ENCODE data around the gene KRTAP10-6.

- no peak for TF ChIP-seq POLR2A (IDR thresholded peaks at IDR 0.05)
- TF ChIP-seq CTCF (IDR thresholded peaks at IDR 0.05): no peak
Measured at GRCh38 chr21:44612029-44612486, 19.8 kb upstream of the KRTAP10-6 start, which contains the start of gene KRTAP10-8.
